Superior temporal gyrus (tissue), 1 donor: ENCODE results near the gene TAGLN.

ENCODE experiments used
- DNase-seq: peaks from one replicate; pipeline ENCODE4 v3.0.0-alpha.2; 2016; ENCODE audit errors: extremely low spot score

Gene TAGLN

DNA sequence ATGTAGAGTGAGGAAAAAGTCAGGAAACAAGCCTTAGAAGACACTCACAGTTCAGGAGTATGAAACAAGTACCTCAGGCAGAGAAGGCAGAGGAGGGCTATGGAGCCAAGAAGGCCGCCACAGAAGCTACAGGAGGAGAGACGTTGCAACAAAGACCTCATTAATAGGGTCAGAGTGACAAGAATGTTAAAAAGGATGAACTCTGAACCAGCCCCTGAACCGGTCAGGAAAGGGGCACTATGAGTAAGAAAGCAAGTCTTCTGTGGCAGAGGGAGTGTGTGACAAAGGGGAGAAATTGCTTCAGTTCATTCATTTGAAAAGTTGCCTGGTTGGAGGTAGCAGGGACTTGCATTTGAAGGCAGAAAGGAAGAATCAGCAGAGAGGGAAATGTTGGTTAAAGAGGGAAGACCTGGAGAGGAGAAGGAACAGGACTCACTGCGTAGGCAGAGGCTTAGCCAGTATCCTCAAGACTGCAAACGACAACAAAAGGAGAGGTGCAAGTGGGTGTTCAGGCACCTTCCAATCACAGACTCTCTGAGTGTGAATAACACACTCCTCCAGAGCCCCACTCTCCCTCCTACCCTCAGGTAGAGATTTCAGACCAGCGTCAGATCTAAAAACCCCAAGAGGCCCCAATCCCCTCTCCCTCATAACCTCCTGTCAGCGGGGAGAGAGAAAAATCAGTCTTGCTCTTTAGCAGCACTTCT lies 15.4 kb downstream of the TAGLN start:
- no peak for DNase-seq

- DNase-seq = no peak
Observed at GRCh38 chr11:117217141-117218084, 18.2 kb downstream of the TAGLN start.

DNA sequence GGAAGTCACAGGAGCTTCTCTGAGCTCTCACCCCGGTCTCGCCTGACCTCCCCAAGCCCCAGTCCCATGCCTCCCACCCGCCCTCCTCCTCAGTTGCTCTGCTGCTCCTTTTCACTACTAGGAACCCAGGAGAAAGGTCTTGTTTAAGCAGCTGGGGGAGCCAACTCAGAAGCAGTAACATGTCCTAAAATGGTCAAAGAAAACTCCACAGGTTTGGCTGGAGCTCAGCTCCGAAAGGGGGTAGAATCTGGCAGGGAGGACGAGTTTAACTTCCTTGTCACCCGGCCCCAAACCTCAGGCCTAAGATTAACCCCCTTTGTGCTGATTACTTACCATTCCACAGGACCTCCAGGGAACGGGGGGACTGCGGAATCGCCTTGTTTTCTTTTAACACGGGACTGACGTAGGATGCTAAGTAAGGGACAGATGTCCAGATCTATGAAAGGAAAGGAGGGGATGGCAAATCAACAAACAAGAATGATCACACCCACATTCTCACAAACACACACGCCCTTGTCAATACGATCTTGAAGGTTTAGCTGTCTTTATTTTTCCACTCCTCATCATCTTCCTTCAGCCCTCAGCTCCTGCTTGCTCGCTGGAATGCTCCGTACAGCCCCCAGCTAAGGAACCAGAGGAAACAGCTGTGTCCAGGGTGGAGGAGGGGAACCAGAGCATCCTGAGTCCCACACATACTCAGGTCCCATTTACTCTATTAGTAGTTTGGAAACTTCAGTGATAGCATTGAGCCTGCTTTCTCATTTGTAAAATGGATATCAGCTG lies 19.2 kb downstream of the TAGLN start:
- no peak for DNase-seq

GRCh38 chr11:117219001-117219400 lies 19.8 kb downstream of the TAGLN start:
- DNase-seq = no peak

DNA sequence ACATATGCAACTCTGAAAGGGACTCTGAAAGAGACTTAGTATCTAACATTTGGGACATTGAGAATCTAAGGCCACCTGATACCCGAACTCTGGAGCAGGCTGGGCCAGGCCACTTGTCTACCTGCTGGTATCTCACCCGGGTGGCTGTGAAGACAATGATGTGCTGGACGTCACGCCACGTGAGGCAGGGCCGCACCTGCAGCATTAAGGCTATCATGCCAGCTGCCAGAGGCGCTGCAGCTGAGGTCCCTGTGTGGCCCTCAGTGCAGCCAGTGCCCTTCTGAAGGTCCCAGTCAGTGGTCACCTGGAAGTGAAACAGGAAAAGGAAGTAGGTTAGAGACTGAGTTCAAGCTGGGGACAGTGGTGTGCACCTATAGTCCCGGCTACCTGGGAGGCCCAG lies 20.3 kb downstream of the TAGLN start:
- no peak for DNase-seq

- no peak for DNase-seq
Observed at GRCh38 chr11:117219995-117220394, 20.8 kb downstream of the TAGLN start.

DNA sequence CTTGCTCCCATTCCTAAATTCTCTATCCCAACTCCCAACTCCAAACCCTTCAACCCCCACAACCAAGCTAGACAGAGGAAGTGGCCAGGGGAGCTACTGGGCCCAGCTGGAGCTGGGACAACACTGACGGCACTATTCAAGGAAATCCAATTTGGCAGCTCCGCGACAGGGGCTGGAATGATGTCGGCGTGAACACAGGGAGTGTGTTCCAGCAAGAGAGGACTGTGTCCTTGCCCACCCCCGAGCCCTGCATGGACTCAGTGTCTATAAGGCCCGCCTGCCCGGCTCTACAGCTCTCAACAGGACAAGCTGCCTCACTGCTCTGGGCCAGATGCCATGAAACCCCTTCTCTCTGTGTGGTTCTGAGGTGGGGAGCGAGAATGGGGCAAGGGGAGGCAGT lies 21.4 kb downstream of the TAGLN start:
- DNase-seq = peak; percentile 33

GRCh38 chr11:117220999-117221774 lies 22.0 kb downstream of the TAGLN start:
- DNase-seq = peak; percentile 21

DNA sequence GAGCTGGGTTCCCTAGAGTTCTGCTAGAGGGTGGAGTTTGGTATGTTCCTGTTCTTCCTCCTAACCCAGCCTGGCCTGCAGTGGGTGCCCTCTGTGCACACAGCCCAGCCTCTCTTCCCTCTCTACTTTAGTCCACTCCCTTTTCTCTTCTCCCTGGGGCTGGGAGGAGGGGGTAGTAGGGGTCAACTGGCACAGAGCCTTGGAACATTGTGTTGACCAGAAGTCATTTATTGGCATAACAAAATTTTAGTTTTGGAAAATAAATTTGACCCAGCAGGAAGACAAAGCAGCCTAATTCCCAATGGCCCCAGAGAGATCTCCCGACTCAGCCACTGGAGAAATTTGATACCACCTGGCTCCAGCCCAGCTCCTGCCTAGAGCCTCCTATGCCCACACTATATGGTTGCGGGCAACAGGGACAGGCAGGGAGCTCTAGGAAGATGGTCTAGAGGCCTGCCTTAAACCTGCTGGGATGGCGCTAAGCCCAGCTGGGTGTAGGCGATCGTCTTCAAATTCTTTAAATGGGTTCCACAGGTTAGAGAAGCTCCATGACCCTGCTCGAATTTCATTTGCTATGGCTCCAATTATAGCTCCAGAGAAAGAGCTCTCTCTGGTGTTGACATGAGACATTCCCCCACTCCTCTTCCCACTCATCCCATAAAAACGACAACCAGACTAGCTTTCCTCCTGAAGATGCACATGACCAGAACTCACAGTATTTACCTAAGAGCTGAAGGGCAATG lies 22.8 kb downstream of the TAGLN start:
- no peak for DNase-seq

GRCh38 chr11:117222991-117223740 lies 24.0 kb downstream of the TAGLN start:
- no peak for DNase-seq

DNA sequence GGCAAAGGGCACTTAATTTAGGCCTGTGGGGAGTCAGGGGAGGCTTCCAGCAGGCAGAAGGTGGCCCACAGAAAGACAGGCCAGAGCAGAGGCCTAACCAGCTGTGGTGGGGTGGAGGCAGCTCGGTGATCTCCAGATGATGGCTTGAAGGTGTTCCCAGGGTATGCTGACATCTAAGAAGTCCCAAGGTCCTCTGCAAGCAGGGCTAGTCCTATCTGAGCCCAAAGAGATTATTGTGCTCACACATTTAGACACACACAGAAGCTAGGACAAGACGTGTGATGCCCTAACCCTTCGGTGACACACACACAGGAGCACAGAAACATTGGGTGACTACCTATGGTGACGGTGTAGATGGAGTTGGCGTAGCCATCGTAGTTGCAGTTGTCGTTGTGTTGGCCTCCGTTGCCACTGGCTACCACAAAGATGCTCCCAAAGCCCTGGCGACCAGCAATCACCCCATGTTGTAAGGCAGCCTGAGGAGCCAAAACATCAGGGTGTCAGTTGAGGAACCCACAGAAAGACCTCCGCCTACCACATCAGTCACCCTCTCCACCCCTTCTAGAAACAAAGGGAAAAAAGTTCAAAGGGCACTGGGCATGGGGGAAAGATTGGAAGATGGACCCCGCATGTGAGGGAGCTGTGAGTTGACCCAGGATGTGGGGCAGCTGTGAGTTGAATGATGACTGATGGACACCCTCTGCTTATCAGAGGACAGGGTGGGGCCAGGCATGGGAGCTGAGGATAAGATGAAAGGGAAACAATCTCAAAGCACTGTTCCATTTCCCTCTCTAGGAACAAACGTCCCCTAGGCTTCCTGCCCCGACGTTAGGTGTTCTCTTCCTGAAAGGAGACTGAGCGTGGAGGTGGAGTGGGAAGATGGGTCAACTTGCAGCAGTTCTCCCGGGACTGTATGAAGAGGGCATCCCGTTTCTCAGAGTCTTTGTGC lies 24.8 kb downstream of the TAGLN start:
- DNase-seq = no peak

DNA sequence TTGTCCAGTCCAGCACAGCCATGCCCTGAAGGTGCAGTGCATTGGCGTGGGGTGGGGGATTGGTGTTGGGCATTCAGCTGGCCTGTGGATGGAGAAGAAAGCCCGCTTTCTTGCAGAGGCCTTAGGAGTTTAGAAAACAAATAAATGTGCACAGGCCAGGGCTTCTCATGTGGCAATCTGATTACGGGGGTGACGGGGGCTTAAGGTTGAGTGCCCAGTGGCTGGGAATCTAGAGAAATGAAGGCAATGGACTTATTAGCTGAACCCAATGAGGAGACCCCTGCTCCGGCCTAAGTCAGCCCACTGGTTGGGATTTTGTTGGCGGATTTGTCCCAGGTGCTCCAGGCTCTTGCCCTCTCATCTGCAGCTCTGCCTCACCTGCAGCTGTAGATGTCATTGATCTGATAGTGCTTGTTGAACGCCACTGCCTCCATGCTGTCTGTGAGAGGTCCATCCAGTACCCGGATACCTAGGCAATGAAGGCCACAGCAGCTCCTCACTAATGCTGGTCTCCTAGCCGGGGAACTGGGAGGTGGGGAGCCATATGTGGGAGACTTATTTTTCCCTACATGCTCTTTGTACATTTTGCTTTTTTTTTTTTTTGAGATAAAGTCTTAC lies 26.5 kb downstream of the TAGLN start:
- DNase-seq = no peak

DNA sequence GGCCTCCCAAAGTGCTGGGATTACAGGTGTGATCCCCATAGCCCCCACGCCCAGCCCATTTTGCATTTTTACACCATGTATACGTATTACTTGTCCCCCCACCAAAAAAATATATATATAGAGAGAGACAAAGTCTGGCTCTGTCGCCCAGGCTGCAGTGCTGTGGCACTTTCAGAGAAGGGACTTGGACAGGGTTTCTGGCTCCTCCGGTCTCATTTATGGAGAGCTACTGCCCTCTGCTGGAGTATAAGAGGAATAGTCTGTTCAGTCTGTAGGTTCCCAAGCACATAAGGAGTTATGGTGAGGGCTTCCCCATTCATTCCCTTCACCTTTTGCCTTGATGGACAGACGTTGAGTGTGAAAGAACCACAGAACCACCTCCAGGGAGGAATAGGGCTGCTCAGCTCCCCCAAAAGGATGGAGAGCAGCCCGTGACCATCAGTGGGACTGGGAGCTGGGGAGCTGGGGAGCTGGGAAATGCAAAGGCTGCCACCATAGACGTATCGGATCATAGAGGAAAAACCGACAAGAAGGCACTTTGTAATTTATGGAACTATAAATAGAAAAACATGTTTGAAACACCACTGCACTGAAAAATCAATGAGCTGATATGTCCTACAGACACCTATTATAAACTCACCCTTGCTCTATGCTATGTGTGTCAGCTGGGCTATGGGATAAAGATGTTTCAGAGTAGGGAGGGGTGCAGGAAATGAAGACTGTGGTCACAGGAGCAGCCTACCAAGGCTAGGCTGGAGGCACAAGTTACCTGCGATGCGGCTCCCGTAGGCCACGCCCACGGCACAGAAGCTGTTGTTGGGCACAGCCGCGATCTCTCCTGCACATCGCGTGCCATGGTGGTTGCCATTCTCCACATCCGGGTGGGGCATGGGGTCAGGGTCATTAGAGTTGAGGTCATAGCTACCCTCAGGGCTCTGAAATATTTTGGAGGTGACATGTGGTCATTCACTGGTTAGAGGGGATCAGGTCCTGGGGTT lies 27.5 kb downstream of the TAGLN start:
- DNase-seq = peak; percentile 95

GRCh38 chr11:117228091-117228490 lies 28.9 kb downstream of the TAGLN start:
- DNase-seq = no peak

- DNase-seq = no peak
Observed at GRCh38 chr11:117229411-117229810, 30.2 kb downstream of the TAGLN start.

GRCh38 chr11:117229931-117230285 lies 30.7 kb downstream of the TAGLN start:
- no peak for DNase-seq

DNA sequence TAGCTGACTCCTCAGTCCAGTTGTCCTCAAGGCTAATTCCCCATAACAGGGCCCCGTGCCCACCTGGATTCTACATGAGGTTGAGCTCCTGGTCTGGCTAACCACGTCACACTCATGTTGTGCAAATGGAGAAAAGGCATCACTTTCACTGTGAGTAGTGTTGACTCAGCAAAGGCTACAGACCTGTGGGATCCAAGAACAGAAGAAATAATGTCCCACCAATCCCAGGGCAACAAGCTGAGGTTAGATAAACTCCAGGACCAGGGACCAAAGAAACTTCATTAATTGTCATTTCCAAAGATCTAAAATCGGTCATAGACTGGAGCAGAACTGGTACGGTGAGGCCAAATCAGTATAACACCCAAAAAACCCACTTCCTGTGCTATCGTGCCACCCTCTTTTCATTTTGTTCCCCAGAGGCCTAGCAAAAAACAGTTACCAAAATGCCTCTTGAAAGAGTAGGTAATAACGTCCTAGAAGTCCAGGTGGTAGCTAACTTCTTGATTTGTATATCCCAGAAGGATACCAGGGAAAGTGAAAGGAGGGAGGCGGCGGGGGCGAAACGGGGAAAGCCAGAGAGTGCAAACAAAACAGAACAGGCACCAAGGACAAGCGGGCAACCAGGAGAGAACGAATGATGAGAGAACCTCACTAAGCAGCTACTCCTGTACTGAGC lies 31.3 kb downstream of the TAGLN start:
- no peak for DNase-seq
